Measurements from ENCODE around the gene IQCM.
"Not testable (repeated sequence)": the region's sequence is repeated elsewhere in the genome, so short reads cannot be mapped to it uniquely, and the experiment has no call there.

IQCM gene

DNA sequence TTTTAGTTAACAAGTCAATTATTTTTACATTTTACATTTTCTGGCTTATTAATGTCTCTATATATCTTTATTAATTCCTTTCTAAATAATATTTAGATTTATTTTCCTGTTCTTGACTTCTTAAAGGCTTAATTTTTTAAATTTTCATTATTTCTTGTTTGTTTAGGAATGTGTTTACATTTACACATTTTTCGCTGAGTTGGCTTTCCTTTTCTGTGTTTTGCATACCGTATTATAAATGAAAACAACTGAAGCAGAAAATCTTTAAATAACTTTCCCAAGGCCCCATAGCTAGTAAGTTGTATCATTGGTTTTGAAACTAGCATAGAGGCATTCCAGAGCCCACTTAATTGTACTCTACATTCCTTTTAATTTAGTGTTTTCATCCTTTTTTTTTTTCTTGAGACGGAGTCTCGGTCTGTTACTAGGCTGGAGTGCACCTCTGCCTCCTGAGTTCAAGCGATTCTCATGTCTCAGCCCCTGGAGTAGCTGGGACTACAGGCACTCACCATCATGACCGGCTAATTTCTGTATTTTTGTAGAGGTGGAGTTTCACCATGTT, 261.6 kb downstream of the IQCM start:
- no peak for DNase-seq

DNA sequence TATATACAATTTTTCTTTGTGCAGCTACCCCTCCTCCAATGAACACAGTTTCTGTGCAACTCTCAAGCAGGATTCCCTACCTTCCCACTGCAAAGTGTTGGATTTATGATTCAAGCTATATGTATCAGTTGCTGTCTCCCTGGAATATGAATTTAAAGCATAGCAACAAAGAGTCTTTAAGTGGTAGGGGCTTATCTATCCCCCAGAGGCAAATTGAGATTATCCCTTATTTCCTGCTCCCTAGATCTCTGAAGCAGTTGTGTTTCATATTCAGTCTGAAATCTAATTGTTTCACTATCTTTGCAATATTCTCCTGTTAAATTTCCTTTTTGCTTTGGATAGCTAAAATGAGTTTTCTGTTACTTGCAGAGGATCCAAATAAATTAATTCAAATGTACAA, 263.0 kb downstream of the IQCM start:
- DNase-seq, result no peak

- no peak for DNase-seq
These were observed 265.7 kb downstream of the IQCM start for GRCh38 chr4:149549911-149550310.

DNA sequence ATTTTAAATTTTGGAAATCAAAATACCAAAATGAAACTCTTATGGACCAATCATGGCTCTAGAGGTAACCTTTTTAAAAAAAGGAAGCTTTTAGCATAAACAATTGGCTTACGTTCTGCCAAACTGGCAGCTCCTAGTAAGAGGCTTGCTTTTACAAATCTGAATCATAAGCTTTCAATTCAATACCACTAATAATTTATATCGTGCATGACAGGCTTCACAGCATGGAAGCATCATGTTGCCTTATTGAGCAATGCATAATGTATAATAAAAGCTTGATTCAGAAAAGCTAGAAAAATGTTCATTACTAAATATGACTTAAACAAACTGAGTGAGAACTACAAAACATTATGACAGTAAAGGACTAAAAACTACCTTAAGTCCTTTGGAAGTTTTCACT, 280.9 kb downstream of the IQCM start:
- no peak for DNase-seq

DNA sequence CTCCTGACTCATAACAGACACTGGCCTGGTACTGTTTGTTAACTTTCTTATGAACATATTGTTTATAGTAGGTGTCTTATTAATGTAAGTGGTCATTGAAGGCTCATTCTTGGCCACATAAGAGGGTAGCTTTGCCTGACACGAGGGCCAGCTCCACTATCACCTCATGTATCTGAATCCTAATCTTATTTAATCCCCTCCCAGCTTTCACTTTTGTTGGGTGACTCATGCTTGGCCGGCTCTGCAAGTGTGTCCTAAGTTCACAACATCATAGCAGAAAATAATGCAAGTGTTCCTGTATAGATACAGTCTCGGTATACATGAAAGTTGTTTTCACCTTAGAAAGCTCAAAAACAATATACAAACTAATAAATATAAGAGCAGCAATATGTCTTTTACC, 283.8 kb downstream of the IQCM start:
- DNase-seq, result no peak

- DNase-seq, result no peak
These were observed 292.6 kb downstream of the IQCM start for GRCh38 chr4:149523039-149523438.

DNA sequence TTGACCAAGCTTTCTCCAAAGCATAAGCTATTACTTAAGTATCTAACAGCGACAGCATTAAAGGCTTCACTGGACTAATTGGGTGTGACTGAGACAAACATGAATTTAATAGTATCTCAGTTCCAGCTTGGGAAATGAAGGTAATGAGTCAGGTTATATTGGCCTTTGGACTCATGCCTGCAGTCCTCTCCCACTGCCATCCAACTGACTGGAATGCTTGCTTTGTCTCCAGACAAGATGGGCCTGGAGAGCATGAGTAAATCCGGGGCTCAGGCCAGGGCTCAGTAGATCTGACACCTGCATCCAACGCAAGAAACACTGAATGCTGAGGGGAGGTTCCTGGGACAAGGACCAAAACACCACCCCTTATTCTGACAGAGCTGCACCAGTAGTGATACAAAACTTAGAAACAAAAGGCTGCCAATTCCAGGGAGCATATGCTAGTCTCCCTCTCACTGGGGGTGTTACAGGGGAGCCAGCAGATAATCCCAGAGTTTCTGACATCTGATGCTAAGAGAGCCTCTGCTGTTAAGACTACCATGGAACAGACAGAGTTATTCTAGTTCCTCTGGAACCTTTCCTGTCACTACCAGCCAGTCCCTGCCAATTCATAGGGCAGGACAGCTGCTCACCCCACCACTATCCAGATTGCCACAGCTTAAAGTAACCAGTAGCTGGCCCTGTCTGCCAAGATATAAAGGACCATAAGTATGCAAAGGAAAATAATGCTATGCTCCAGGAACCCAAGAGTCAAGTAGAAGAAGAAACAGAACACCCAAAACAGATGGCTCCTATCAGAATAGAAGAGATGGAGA, 293.8 kb downstream of the IQCM start:
- DNase-seq, result no peak

- DNase-seq, result no peak
These were observed 297.2 kb downstream of the IQCM start for GRCh38 chr4:149518471-149518870.

GRCh38 chr4:149513081-149513480, 302.6 kb downstream of the IQCM start:
- DNase-seq, result no peak

DNA sequence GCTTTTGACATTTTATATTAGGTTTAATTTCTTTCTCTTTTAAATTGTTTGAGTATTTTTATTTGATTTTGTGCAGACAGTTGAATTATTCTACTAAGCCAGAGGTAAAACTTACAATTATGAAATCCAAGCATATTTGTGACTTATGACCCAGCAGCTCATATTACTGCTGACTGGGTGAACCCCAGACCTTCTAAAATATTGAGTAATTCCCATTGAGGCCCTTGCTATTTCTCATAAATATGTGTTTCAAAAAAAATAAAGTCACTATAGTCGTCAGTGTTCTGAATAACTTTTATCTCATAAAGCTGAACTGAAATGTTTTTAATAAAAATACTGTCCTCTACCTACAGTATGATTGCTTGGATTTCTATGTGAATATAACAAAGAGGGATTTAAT, 303.1 kb downstream of the IQCM start:
- DNase-seq, result no peak

GRCh38 chr4:149511558-149512298, 303.9 kb downstream of the IQCM start:
- no peak for DNase-seq

DNA sequence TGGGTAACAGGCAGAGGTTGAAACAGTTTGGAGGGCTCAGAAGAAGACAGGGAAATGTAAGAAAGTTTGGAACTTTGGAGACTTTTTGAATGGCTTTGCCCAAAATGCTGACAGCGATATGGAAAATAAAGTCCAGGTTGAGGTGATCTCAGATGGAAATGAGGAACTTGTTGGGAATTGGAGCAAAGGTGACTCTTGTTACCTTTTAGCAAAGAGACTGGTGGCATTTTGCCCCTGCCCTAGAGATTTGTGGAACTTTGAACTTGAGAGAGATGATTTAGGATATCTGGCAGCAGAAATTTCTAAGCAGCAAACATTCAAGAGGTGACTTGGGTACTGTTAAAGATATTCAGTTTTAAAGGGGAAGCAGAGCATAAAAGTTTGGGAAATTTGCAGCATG, 308.3 kb downstream of the IQCM start:
- DNase-seq, result not testable (repeated sequence)

DNA sequence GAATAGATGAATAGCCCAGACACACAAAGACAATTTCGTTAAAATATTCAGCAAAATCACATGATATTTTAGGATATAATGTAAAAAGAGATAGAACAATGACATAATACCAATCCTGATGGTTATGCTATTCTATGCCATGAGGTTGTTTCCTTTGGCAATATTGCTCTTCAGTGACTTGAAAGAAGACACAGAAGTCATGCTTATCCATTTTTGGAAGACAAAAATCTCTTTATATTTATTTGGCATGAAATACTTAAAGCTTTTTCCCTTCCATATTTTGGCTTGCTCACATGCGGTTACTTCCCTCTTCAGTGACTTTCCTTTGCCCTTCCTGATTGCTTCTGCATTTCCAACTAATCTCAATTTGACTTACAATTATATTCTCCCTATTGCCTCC, 314.8 kb downstream of the IQCM start:
- DNase-seq, result no peak

- DNase-seq, result no peak
These were observed 315.9 kb downstream of the IQCM start for GRCh38 chr4:149499726-149500125.

DNA sequence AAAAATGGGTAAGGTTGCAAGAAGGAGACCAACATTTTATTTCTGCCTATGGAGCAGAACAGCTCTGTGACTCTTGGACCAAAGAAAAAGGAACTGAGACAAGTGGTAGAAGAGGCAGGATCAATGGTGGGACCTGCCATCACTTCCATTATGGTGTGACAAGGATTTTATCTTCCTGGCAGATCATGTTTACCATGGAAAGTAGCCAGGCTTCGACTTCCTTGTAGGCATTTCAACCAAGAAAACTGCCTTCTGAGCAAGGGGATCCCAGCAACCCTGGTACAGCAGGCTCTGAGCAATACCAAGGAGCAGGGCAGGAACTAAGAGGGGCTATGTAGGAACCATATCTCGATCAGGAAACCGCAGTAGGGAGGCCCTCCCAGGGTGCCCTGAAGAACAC, 317.4 kb downstream of the IQCM start:
- no peak for DNase-seq

DNA sequence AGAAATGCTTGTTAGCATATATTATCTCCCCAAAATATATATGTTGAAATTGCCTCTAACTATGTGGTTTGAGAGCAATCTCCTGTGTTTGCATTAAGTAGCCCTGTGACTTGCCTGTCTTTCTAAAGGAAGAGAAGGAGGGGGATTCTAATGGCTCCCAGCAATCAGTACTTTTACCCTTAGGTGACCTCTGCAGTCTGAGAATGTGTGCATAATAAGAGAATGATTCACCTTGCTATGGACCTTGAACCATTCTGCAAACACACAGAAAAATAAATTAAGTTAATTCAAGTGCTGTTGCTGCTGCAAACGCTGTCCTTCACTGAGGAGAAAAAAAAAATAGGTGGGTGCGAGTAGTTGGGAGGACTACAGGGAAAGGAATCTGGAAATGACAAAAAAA, 322.2 kb downstream of the IQCM start:
- no peak for DNase-seq

GRCh38 chr4:149489321-149489720, 326.3 kb downstream of the IQCM start:
- no peak for DNase-seq

GRCh38 chr4:149486861-149487260, 328.8 kb downstream of the IQCM start:
- no peak for DNase-seq

GRCh38 chr4:149468669-149469068, 347.0 kb downstream of the IQCM start:
- not testable (repeated sequence) for DNase-seq

- no peak for DNase-seq
These were observed 349.2 kb downstream of the IQCM start for GRCh38 chr4:149466446-149466845.

DNA sequence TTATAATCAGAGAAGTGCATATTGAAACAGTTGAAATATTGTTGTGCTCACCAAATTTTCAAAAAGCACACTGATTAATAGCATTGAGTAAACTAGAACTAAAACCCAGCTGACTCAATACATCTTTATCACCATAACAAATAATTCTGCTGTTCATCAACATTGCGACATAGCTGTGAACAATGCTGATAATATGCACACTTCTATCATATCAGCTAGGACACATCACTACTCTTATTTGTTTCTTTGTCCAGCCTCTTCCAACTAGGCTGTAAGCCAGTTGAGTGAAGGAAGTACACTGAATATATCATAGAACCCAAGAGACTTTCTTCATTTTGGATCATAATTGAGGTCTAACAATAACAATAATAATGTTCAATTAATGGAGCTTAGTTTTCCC, 349.7 kb downstream of the IQCM start:
- no peak for DNase-seq

DNA sequence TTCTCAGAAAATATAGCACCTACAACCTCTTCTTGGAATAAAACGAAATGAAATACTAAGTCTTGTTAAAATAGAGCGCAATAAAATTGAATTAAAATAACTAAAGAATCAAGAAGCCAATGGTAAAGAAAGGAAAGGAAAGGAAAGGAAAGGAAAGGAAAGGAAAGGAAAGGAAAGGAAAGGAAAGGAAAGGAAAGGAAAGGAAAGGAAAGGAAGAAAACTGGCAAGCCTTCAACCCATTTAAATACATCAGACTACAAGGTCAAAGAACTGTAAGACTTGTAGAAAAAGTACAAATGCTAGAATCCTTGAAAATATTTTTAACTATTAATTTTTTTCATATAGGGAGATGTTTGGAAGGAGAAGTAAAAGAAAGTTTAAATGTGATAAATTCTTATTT, 372.1 kb downstream of the IQCM start:
- DNase-seq, result no peak

GRCh38 chr4:149441338-149441737, 374.3 kb downstream of the IQCM start:
- DNase-seq, result no peak

- no peak for DNase-seq
These were observed 389.2 kb downstream of the IQCM start for GRCh38 chr4:149426461-149426860.

All from SIG-M5 (cell line).